HG02678 (cell line): ENCODE data around the gene UGT1A1.

Source experiments
- ATAC-seq: cut with Tn5 transposase; IDR thresholded peaks from one replicate; pipeline ENCODE4 v1.9.1; 2021; ENCODE audit warnings: mild to moderate bottlenecking, moderate library complexity; ENCODE audit not compliant: unreplicated experiment

Gene UGT1A1

GRCh38 chr2:233756429-233757081, 3.5 kb upstream of the UGT1A1 start:
- no peak for ATAC-seq

GRCh38 chr2:233758141-233758540, 1.9 kb upstream of the UGT1A1 start:
- ATAC-seq = no peak

GRCh38 chr2:233758849-233759248, 1.2 kb upstream of the UGT1A1 start:
- ATAC-seq = no peak

GRCh38 chr2:233761040-233761769, 1.1 kb downstream of the UGT1A1 start:
- ATAC-seq = no peak

- no peak for ATAC-seq
These were observed 4.2 kb downstream of the UGT1A1 start for GRCh38 chr2:233764264-233764663.

GRCh38 chr2:233764761-233765160, 4.7 kb downstream of the UGT1A1 start:
- ATAC-seq = no peak

- no peak for ATAC-seq
These were observed 6.3 kb downstream of the UGT1A1 start for GRCh38 chr2:233766416-233766815.

- ATAC-seq = no peak
These were observed 8.0 kb downstream of the UGT1A1 start for GRCh38 chr2:233768076-233768475.

GRCh38 chr2:233769260-233769659, 9.2 kb downstream of the UGT1A1 start:
- ATAC-seq = no peak

- ATAC-seq = no peak
These were observed 12.1 kb downstream of the UGT1A1 start for GRCh38 chr2:233772153-233772552.

- no peak for ATAC-seq
These were observed 12.5 kb downstream of the UGT1A1 start for GRCh38 chr2:233772583-233772982.

GRCh38 chr2:233773854-233774253, 13.8 kb downstream of the UGT1A1 start:
- ATAC-seq = no peak

- ATAC-seq = no peak
These were observed 15.3 kb downstream of the UGT1A1 start for GRCh38 chr2:233775414-233775813.

- ATAC-seq = no peak
These were observed 18.0 kb downstream of the UGT1A1 start, which contains the start of gene MROH2A for GRCh38 chr2:233778030-233778429. TSS of gene MROH2A (plus strand) at chr2:233778330. CDS start at chr2:233779359, 1,029 bp downstream.

GRCh38 chr2:233779722-233780121, 19.7 kb downstream of the UGT1A1 start:
- no peak for ATAC-seq

GRCh38 chr2:233780771-233781170, 20.7 kb downstream of the UGT1A1 start:
- ATAC-seq = no peak

- ATAC-seq = no peak
These were observed 29.5 kb downstream of the UGT1A1 start for GRCh38 chr2:233789554-233789953.

GRCh38 chr2:233791151-233791882, 31.2 kb downstream of the UGT1A1 start:
- no peak for ATAC-seq

GRCh38 chr2:233791883-233792329, 31.8 kb downstream of the UGT1A1 start:
- ATAC-seq = no peak

GRCh38 chr2:233792720-233793119, 32.6 kb downstream of the UGT1A1 start:
- ATAC-seq = no peak

GRCh38 chr2:233793465-233794127, 33.5 kb downstream of the UGT1A1 start:
- no peak for ATAC-seq
